Fibroblast of lung (primary cell): Measurements from ENCODE around the gene MB21D2. TPM values are rescaled to one million over a fixed set of nuclear protein-coding genes. Genes with fewer than 3 reads are reported as not detected.
"Not testable (repeated sequence)": the region's sequence is repeated elsewhere in the genome, so short reads cannot be mapped to it uniquely, and the experiment has no call there.

Experiments used
- DNase-seq, 2 donors: peaks; one replicate each; pipeline versions ENCODE4 v3.0.0 to v3.0.0-alpha.2; 2010; ENCODE audit warnings: low read depth in 2 of 2
- H2AFZ ChIP-seq: 2 replicates; pipeline ENCODE4 v1.5.1; 2012; ENCODE audit warnings: low read length, control low read depth, inconsistent platforms
- H3K27ac ChIP-seq: 2 replicates; pipeline ENCODE4 v1.5.1; 2011; ENCODE audit warnings: low read length, control low read depth; ENCODE audit not compliant: insufficient read depth
- H3K27me3 ChIP-seq: 2 replicates; pipeline ENCODE4 v1.5.1; 2011; ENCODE audit warnings: mild to moderate bottlenecking, low read length; ENCODE audit not compliant: control insufficient read depth, insufficient read depth
- H3K36me3 ChIP-seq: 2 replicates; pipeline ENCODE4 v1.5.1; 2011; ENCODE audit warnings: low read length; ENCODE audit not compliant: control insufficient read depth, insufficient read depth
- H3K4me1 ChIP-seq: 2 replicates; pipeline ENCODE4 v1.5.1; 2011; ENCODE audit warnings: low read length; ENCODE audit not compliant: control insufficient read depth, insufficient read depth; ENCODE audit errors: extremely low read depth
- H3K4me2 ChIP-seq: 2 replicates; pipeline ENCODE4 v1.5.1; 2011; ENCODE audit warnings: low read length, control low read depth; ENCODE audit not compliant: insufficient read depth; ENCODE audit errors: extremely low read depth
- H3K4me3 ChIP-seq, 4 experiments: fragments of 200-600 bp in 1 of 4; sonication (generic) in 1 of 4; replicated peaks in 1 of 4; 2 replicates each; pipeline ENCODE4 v1.5.1; 2011 to 2016; ENCODE audit warnings: low read length in 4 of 4, low read depth in 3 of 4, mild to moderate bottlenecking in 3 of 4, control low read depth in 2 of 4, inconsistent platforms in 1 of 4, mixed read lengths in 1 of 4; ENCODE audit not compliant: insufficient read depth in 1 of 4; ENCODE audit errors: control extremely low read depth in 1 of 4
- H3K79me2 ChIP-seq: 2 replicates; pipeline ENCODE4 v1.5.1; 2012; ENCODE audit warnings: mild to moderate bottlenecking, low read length, inconsistent platforms; ENCODE audit not compliant: control insufficient read depth, insufficient read depth
- H3K9ac ChIP-seq: 2 replicates; pipeline ENCODE4 v1.5.1; 2011; ENCODE audit warnings: mild to moderate bottlenecking, low read length, control low read depth; ENCODE audit not compliant: insufficient read depth
- H3K9me3 ChIP-seq: 2 replicates; pipeline ENCODE4 v1.5.1; 2012; ENCODE audit warnings: low read depth, low read length; ENCODE audit not compliant: control insufficient read depth, insufficient read depth
- H4K20me1 ChIP-seq: 2 replicates; pipeline ENCODE4 v1.5.1; 2011; ENCODE audit warnings: low read length; ENCODE audit not compliant: control insufficient read depth, insufficient read depth; ENCODE audit errors: extremely low read depth
- CTCF ChIP-seq, 2 donors: IDR thresholded peaks in 1 of 2; conservative IDR thresholded peaks in 1 of 2; 1 replicate in 1 of 2; 2 replicates in 1 of 2; pipeline ENCODE4 v1.5.1; 2011 to 2012; ENCODE audit warnings: low read length in 2 of 2, control low read depth in 1 of 2, inconsistent platforms in 1 of 2, low read depth in 1 of 2, mild to moderate bottlenecking in 1 of 2
- EZH2 ChIP-seq: IDR thresholded peaks from 2 replicates; pipeline ENCODE4 v1.5.1; 2012; ENCODE audit warnings: low read length, control low read depth, mild to moderate bottlenecking; ENCODE audit errors: missing control alignments
- polyA plus RNA-seq, 2 donors: library from polyadenylated mRNA; depleted of rRNA in 1 of 2; stranded (reverse) in 1 of 2; unstranded in 1 of 2; fragments of >200 nt; gene quantifications; 2 replicates each; pipeline ENCODE4 v1.2.1, GENCODE V29; 2011 to 2012; ENCODE audit warnings: missing spikeins in 1 of 2
- total RNA-seq: library from RNA; depleted of rRNA; stranded (reverse); fragments of >200 nt; gene quantifications from 2 replicates; pipeline ENCODE4 v1.2.1, GENCODE V29; 2014

Gene MB21D2
- total and polyA plus RNA-seq, 2 donors (not counting 1 experiment from before 2014, with no cell fraction given): 3.5 to 11.4 TPM

- H3K9ac ChIP-seq: no peak overlapping the region
- H3K27ac ChIP-seq: no peak overlapping the region
- H3K36me3 ChIP-seq: no peaks in the 10 kb centered on the region
- peak in 1 of 2 donors; percentile 80 for DNase-seq
- no peaks in the 10 kb centered on the region for H4K20me1 ChIP-seq
- no peak overlapping the region for H3K4me2 ChIP-seq
- no peak overlapping the region for H3K4me3 ChIP-seq
- no peak for TF ChIP-seq CTCF (conservative IDR thresholded peaks at IDR 0.05 in 1 of 2, IDR thresholded peaks at IDR 0.05 in 1 of 2; ENCODE audit: low read depth in 1 of 2, low read length in 2 of 2)
- no peak for TF ChIP-seq EZH2
- no peak overlapping the region for H2AFZ ChIP-seq
- no peaks in the 10 kb centered on the region for H3K79me2 ChIP-seq
- no peaks in the 10 kb centered on the region for H3K4me1 ChIP-seq
- no peaks in the 10 kb centered on the region for H3K9me3 ChIP-seq
- H3K27me3 ChIP-seq: no peaks in the 10 kb centered on the region
These were observed 122.6 kb downstream of the MB21D2 start for GRCh38 chr3:192795021-192795420.

- Histone ChIP-seq H2AFZ (no peak overlapping the region), H3K4me3 (no peak overlapping the region), H3K9ac (no peak overlapping the region), H3K79me2 (no peaks in the 10 kb centered on the region), H3K27ac (no peak overlapping the region), H3K27me3 (no peaks in the 10 kb centered on the region), H3K4me2 (no peak overlapping the region), H3K4me1 (no peaks in the 10 kb centered on the region), H4K20me1 (no peaks in the 10 kb centered on the region), H3K36me3 (no peaks in the 10 kb centered on the region), H3K9me3 (no peaks in the 10 kb centered on the region)
- peak in 1 of 2 donors; percentile 42 for DNase-seq
- TF ChIP-seq EZH2: no peak
- no peak for TF ChIP-seq CTCF (conservative IDR thresholded peaks at IDR 0.05 in 1 of 2, IDR thresholded peaks at IDR 0.05 in 1 of 2; ENCODE audit: low read depth in 1 of 2, low read length in 2 of 2)
These were observed 123.4 kb downstream of the MB21D2 start for GRCh38 chr3:192794216-192794615.

- not testable (repeated sequence) for H3K4me1 ChIP-seq, H3K79me2 ChIP-seq, DNase-seq
These were observed 128.7 kb downstream of the MB21D2 start for GRCh38 chr3:192788816-192789515.

More at GRCh38 chr3:192788816-192789515, 128.7 kb downstream of the MB21D2 start:
- H2AFZ ChIP-seq, H3K27ac ChIP-seq, H3K9me3 ChIP-seq, H4K20me1 ChIP-seq, H3K4me3 ChIP-seq, H3K36me3 ChIP-seq, H3K4me2 ChIP-seq, H3K9ac ChIP-seq, H3K27me3 ChIP-seq: not testable (repeated sequence)
